ENCODE results near the gene GALNTL6. TPM values are rescaled to one million over a fixed set of nuclear protein-coding genes. Genes with fewer than 3 reads are reported as not detected.
"Not testable (repeated sequence)": the region's sequence is repeated elsewhere in the genome, so short reads cannot be mapped to it uniquely, and the experiment has no call there.

GALNTL6 gene
- total and polyA plus RNA-seq, 4 donors: 6.1 to 25.4 (median 22.5) TPM

- H3K27me3 ChIP-seq (ENCODE audit: control insufficient read depth, insufficient read depth, low read length): no peaks in the 10 kb centered on the region
- DNase-seq (ENCODE audit: low read depth in 4 of 6, low spot score in 6 of 6): no peak
- no peaks in the 10 kb centered on the region for H3K9me3 ChIP-seq (ENCODE audit: control insufficient read depth, insufficient read depth, low read length)
- WGBS (ENCODE audit: insufficient coverage): 87% methylated on average over 6 of the region's 9 CpGs
- H3K4me1 ChIP-seq (ENCODE audit: control insufficient read depth, insufficient read depth, low read length): no peaks in the 10 kb centered on the region
- H3K27ac ChIP-seq (ENCODE audit: low read depth, low read length): no peak overlapping the region
- no peak overlapping the region for H3K4me3 ChIP-seq (ENCODE audit: low read depth, low read length)
- H3K36me3 ChIP-seq (ENCODE audit: control insufficient read depth, insufficient read depth, low read length): no peaks in the 10 kb centered on the region
These were observed 903.1 kb downstream of the GALNTL6 start for GRCh38 chr4:172716291-172716690.

- no peaks in the 10 kb centered on the region for H3K9me3 ChIP-seq (ENCODE audit: control insufficient read depth, insufficient read depth, low read length)
- H3K4me3 ChIP-seq (ENCODE audit: low read depth, low read length): no peak overlapping the region
- WGBS (ENCODE audit: insufficient coverage): no CpG with 5 or more reads among the region's 4 CpGs
- DNase-seq (ENCODE audit: low read depth in 4 of 6, low spot score in 6 of 6): peak in 2 of 6 donors; percentile 22 to 70
- no peaks in the 10 kb centered on the region for H3K27me3 ChIP-seq (ENCODE audit: control insufficient read depth, insufficient read depth, low read length)
- H3K4me1 ChIP-seq (ENCODE audit: control insufficient read depth, insufficient read depth, low read length): no peaks in the 10 kb centered on the region
- H3K36me3 ChIP-seq (ENCODE audit: control insufficient read depth, insufficient read depth, low read length): no peaks in the 10 kb centered on the region
- H3K27ac ChIP-seq (ENCODE audit: low read depth, low read length): no peak overlapping the region
These were observed 908.5 kb downstream of the GALNTL6 start for GRCh38 chr4:172721659-172722058.

GRCh38 chr4:172725581-172725980 lies 912.4 kb downstream of the GALNTL6 start:
- WGBS (ENCODE audit: insufficient coverage): 100% methylated on average over 1 of the region's 3 CpGs

GRCh38 chr4:172726001-172726423 lies 912.8 kb downstream of the GALNTL6 start:
- no peaks in the 10 kb centered on the region for H3K9me3 ChIP-seq (ENCODE audit: control insufficient read depth, insufficient read depth, low read length)
- no peak overlapping the region for H3K4me3 ChIP-seq (ENCODE audit: low read depth, low read length)
- no peak for DNase-seq (ENCODE audit: low read depth in 4 of 6, low spot score in 6 of 6)
- no peaks in the 10 kb centered on the region for H3K4me1 ChIP-seq (ENCODE audit: control insufficient read depth, insufficient read depth, low read length)
- no peaks in the 10 kb centered on the region for H3K27me3 ChIP-seq (ENCODE audit: control insufficient read depth, insufficient read depth, low read length)
- H3K27ac ChIP-seq (ENCODE audit: low read depth, low read length): no peak overlapping the region
- WGBS (ENCODE audit: insufficient coverage): 21% methylated on average over 10 of the region's 15 CpGs
- no peaks in the 10 kb centered on the region for H3K36me3 ChIP-seq (ENCODE audit: control insufficient read depth, insufficient read depth, low read length)

More at GRCh38 chr4:172725581-172725980, 912.4 kb downstream of the GALNTL6 start:
- no peaks in the 10 kb centered on the region for H3K27me3 ChIP-seq (ENCODE audit: control insufficient read depth, insufficient read depth, low read length)
- H3K4me3 ChIP-seq (ENCODE audit: low read depth, low read length): no peak overlapping the region
- no peaks in the 10 kb centered on the region for H3K9me3 ChIP-seq (ENCODE audit: control insufficient read depth, insufficient read depth, low read length)
- H3K36me3 ChIP-seq (ENCODE audit: control insufficient read depth, insufficient read depth, low read length): no peaks in the 10 kb centered on the region
- H3K27ac ChIP-seq (ENCODE audit: low read depth, low read length): no peak overlapping the region
- no peaks in the 10 kb centered on the region for H3K4me1 ChIP-seq (ENCODE audit: control insufficient read depth, insufficient read depth, low read length)
- DNase-seq (ENCODE audit: low read depth in 4 of 6, low spot score in 6 of 6): no peak

- Histone ChIP-seq H3K27ac (ENCODE audit: low read depth, low read length) (no peak overlapping the region), H3K27me3 (ENCODE audit: control insufficient read depth, insufficient read depth, low read length) (no peaks in the 10 kb centered on the region), H3K9me3 (ENCODE audit: control insufficient read depth, insufficient read depth, low read length) (no peaks in the 10 kb centered on the region), H3K4me3 (ENCODE audit: low read depth, low read length) (no peak overlapping the region), H3K4me1 (ENCODE audit: control insufficient read depth, insufficient read depth, low read length) (no peaks in the 10 kb centered on the region), H3K36me3 (ENCODE audit: control insufficient read depth, insufficient read depth, low read length) (no peaks in the 10 kb centered on the region)
- DNase-seq (ENCODE audit: low read depth in 4 of 6, low spot score in 6 of 6): no peak
- WGBS (ENCODE audit: insufficient coverage): no CpG with 5 or more reads among the region's 4 CpGs
These were observed 914.4 kb downstream of the GALNTL6 start for GRCh38 chr4:172727631-172728030.

- H3K4me1 ChIP-seq (ENCODE audit: control insufficient read depth, insufficient read depth, low read length); H3K9me3 ChIP-seq (ENCODE audit: control insufficient read depth, insufficient read depth, low read length); DNase-seq (ENCODE audit: low read depth in 4 of 6, low spot score in 6 of 6); H3K27me3 ChIP-seq (ENCODE audit: control insufficient read depth, insufficient read depth, low read length); H3K4me3 ChIP-seq (ENCODE audit: low read depth, low read length); H3K36me3 ChIP-seq (ENCODE audit: control insufficient read depth, insufficient read depth, low read length); H3K27ac ChIP-seq (ENCODE audit: low read depth, low read length): not testable (repeated sequence)
- 100% methylated on average over 1 of the region's 3 CpGs for WGBS (ENCODE audit: insufficient coverage)
These were observed 920.4 kb downstream of the GALNTL6 start for GRCh38 chr4:172733645-172734044.

GRCh38 chr4:172734555-172734954 lies 921.4 kb downstream of the GALNTL6 start:
- Histone ChIP-seq H3K4me3 (ENCODE audit: low read depth, low read length) (no peak overlapping the region), H3K27ac (ENCODE audit: low read depth, low read length) (no peak overlapping the region), H3K9me3 (ENCODE audit: control insufficient read depth, insufficient read depth, low read length) (peaks cover 6% of the 10 kb centered on the region), H3K4me1 (ENCODE audit: control insufficient read depth, insufficient read depth, low read length) (no peaks in the 10 kb centered on the region), H3K36me3 (ENCODE audit: control insufficient read depth, insufficient read depth, low read length) (no peaks in the 10 kb centered on the region), H3K27me3 (ENCODE audit: control insufficient read depth, insufficient read depth, low read length) (no peaks in the 10 kb centered on the region)
- no peak for DNase-seq (ENCODE audit: low read depth in 4 of 6, low spot score in 6 of 6)
- 84% methylated on average over 4 of the region's 4 CpGs for WGBS (ENCODE audit: insufficient coverage)

GRCh38 chr4:172736046-172736445 lies 922.8 kb downstream of the GALNTL6 start:
- 89% methylated on average over 5 of the region's 5 CpGs for WGBS (ENCODE audit: insufficient coverage)

GRCh38 chr4:172740434-172740833 lies 927.2 kb downstream of the GALNTL6 start:
- Histone ChIP-seq H3K4me1 (ENCODE audit: control insufficient read depth, insufficient read depth, low read length) (no peaks in the 10 kb centered on the region), H3K9me3 (ENCODE audit: control insufficient read depth, insufficient read depth, low read length) (peaks cover 6% of the 10 kb centered on the region), H3K36me3 (ENCODE audit: control insufficient read depth, insufficient read depth, low read length) (no peaks in the 10 kb centered on the region), H3K4me3 (ENCODE audit: low read depth, low read length) (no peak overlapping the region), H3K27ac (ENCODE audit: low read depth, low read length) (no peak overlapping the region), H3K27me3 (ENCODE audit: control insufficient read depth, insufficient read depth, low read length) (no peaks in the 10 kb centered on the region)
- no peak for DNase-seq (ENCODE audit: low read depth in 4 of 6, low spot score in 6 of 6)
- no CpG with 5 or more reads among the region's 1 CpG for WGBS (ENCODE audit: insufficient coverage)

More at GRCh38 chr4:172736046-172736445, 922.8 kb downstream of the GALNTL6 start:
- Histone ChIP-seq H3K9me3 (ENCODE audit: control insufficient read depth, insufficient read depth, low read length) (peaks cover 6% of the 10 kb centered on the region), H3K4me3 (ENCODE audit: low read depth, low read length) (no peak overlapping the region), H3K36me3 (ENCODE audit: control insufficient read depth, insufficient read depth, low read length) (no peaks in the 10 kb centered on the region), H3K4me1 (ENCODE audit: control insufficient read depth, insufficient read depth, low read length) (no peaks in the 10 kb centered on the region), H3K27ac (ENCODE audit: low read depth, low read length) (no peak overlapping the region), H3K27me3 (ENCODE audit: control insufficient read depth, insufficient read depth, low read length) (no peaks in the 10 kb centered on the region)
- no peak for DNase-seq (ENCODE audit: low read depth in 4 of 6, low spot score in 6 of 6)

- H3K27me3 ChIP-seq (ENCODE audit: control insufficient read depth, insufficient read depth, low read length): no peaks in the 10 kb centered on the region
- H3K27ac ChIP-seq (ENCODE audit: low read depth, low read length): no peak overlapping the region
- no peak overlapping the region for H3K4me3 ChIP-seq (ENCODE audit: low read depth, low read length)
- H3K9me3 ChIP-seq (ENCODE audit: control insufficient read depth, insufficient read depth, low read length): no peaks in the 10 kb centered on the region
- no peaks in the 10 kb centered on the region for H3K4me1 ChIP-seq (ENCODE audit: control insufficient read depth, insufficient read depth, low read length)
- DNase-seq (ENCODE audit: low read depth in 4 of 6, low spot score in 6 of 6): no peak
- no peaks in the 10 kb centered on the region for H3K36me3 ChIP-seq (ENCODE audit: control insufficient read depth, insufficient read depth, low read length)
- WGBS (ENCODE audit: insufficient coverage): no CpG with 5 or more reads among the region's 1 CpG
These were observed 937.7 kb downstream of the GALNTL6 start for GRCh38 chr4:172750910-172751309.
